SK-N-SH (cell line): ENCODE results near the gene SNRPD2. TPM values are rescaled to one million over a fixed set of nuclear protein-coding genes. Genes with fewer than 3 reads are reported as not detected.

Source experiments
- CTCF ChIA-PET: fragments of 300-600, 350-600 bp; formaldehyde crosslinking; extraction: SDS; loops from one replicate; lab custom pipeline; 2021; lab: Yijun Ruan, JAX
- POLR2A ChIA-PET: fragments of 350-600 bp; sonication (Branson Sonifier 250); formaldehyde crosslinking; extraction: SDS; loops from one replicate; lab custom pipeline; 2020; ENCODE audit warnings: antibody characterized with exemption, inconsistent platforms; lab: Yijun Ruan, JAX
- DNase-seq: peaks from one replicate; pipeline ENCODE4 v3.0.0; 2012
- H2AFZ ChIP-seq: fragments of 200-600 bp; sonication (generic); 2 replicates; pipeline ENCODE4 v1.8.1; 2016; ENCODE audit warnings: antibody characterized with exemption, mild to moderate bottlenecking, low read depth
- H3F3A ChIP-seq: fragments of 200-600 bp; sonication (generic); replicated peaks from 2 replicates; pipeline ENCODE3; 2016; ENCODE audit warnings: antibody characterized with exemption, mild to moderate bottlenecking; ENCODE audit not compliant: insufficient read depth
- H3K27ac ChIP-seq, 2 experiments: fragments of 200-500 bp in 1 of 2; fragments of 200-600 bp in 1 of 2; sonication (Bioruptor generic) in 1 of 2; sonication (generic), shearing (Covaris generic) in 1 of 2; 2 replicates each; pipeline versions ENCODE4 v1.5.1 to v1.6.1; 2014 to 2016; ENCODE audit warnings: low read depth in 2 of 2, inconsistent platforms in 1 of 2, low read length in 1 of 2, mild to moderate bottlenecking in 1 of 2, mixed read lengths in 1 of 2
- H3K27me3 ChIP-seq: fragments of 200-600 bp; sonication (generic), shearing (Covaris generic); 2 replicates; pipeline ENCODE4 v1.6.1; 2016; ENCODE audit warnings: mixed run types; ENCODE audit not compliant: insufficient read depth
- H3K36me3 ChIP-seq, 2 experiments: fragments of 200-500 bp in 1 of 2; fragments of 200-600 bp in 1 of 2; sonication (Bioruptor generic) in 1 of 2; sonication (generic) in 1 of 2; replicated peaks in 1 of 2; 2 replicates each; pipeline versions ENCODE3 to v1.5.1; 2014 to 2016; ENCODE audit warnings: low read length in 1 of 2, mild to moderate bottlenecking in 1 of 2; ENCODE audit not compliant: insufficient read depth in 2 of 2, control insufficient read depth in 1 of 2
- H3K4me1 ChIP-seq, 2 experiments: fragments of 200-500 bp in 1 of 2; fragments of 200-600 bp in 1 of 2; sonication (Bioruptor generic) in 1 of 2; sonication (generic), shearing (Covaris generic) in 1 of 2; 2 replicates each; pipeline versions ENCODE4 v1.5.1 to v1.6.1; 2014 to 2016; ENCODE audit warnings: low read depth in 1 of 2, low read length in 1 of 2, mixed run types in 1 of 2; ENCODE audit not compliant: insufficient read depth in 2 of 2, control insufficient read depth in 1 of 2
- H3K4me2 ChIP-seq: fragments of 200-600 bp; sonication (generic), shearing (Covaris generic); 2 replicates; pipeline ENCODE4 v1.6.1; 2017; ENCODE audit warnings: mixed run types
- H3K4me3 ChIP-seq, 2 experiments: fragments of 200-500 bp in 1 of 2; fragments of 200-600 bp in 1 of 2; sonication (Bioruptor generic) in 1 of 2; sonication (generic), shearing (Covaris generic) in 1 of 2; 2 replicates each; pipeline versions ENCODE4 v1.5.1 to v1.8.1; 2014 to 2016; ENCODE audit warnings: low read depth in 2 of 2, inconsistent platforms in 1 of 2, low read length in 1 of 2, mild to moderate bottlenecking in 1 of 2, mixed read lengths in 1 of 2, moderate library complexity in 1 of 2
- H3K79me2 ChIP-seq: fragments of 200-600 bp; sonication (generic); 2 replicates; pipeline ENCODE4 v1.8.1; 2017; ENCODE audit warnings: mild to moderate bottlenecking; ENCODE audit not compliant: insufficient read depth
- H3K9ac ChIP-seq: fragments of 200-600 bp; sonication (generic); 2 replicates; pipeline ENCODE4 v1.6.1; 2017; ENCODE audit warnings: mixed run types
- H3K9me2 ChIP-seq: fragments of 200-600 bp; sonication (generic); 2 replicates; pipeline ENCODE4 v1.6.1; 2017; ENCODE audit warnings: mixed run types
- H3K9me3 ChIP-seq: fragments of 200-600 bp; sonication (generic); 2 replicates; pipeline ENCODE4 v1.6.1; 2017; ENCODE audit warnings: mixed run types, mild to moderate bottlenecking, moderate library complexity
- H4K20me1 ChIP-seq: fragments of 200-600 bp; sonication (generic); 2 replicates; pipeline ENCODE4 v1.6.1; 2017; ENCODE audit warnings: mild to moderate bottlenecking, mixed run types; ENCODE audit not compliant: insufficient read depth
- CHD2 ChIP-seq: fragments of 150-350 bp; IDR thresholded peaks from 2 replicates; pipeline ENCODE4 v1.6.1; 2018; ENCODE audit warnings: low read length; ENCODE audit not compliant: partially characterized antibody
- CTCF ChIP-seq: fragments of 200-600 bp; sonication (generic); IDR thresholded peaks from 2 replicates; pipeline ENCODE4 v1.6.1; 2017; ENCODE audit warnings: antibody characterized with exemption, mild to moderate bottlenecking, moderate library complexity
- ELF1 ChIP-seq: IDR thresholded peaks from 2 replicates; pipeline ENCODE4 v1.4.0; 2012
- EP300 ChIP-seq, 2 experiments: IDR thresholded peaks; 2 replicates each; pipeline versions ENCODE4 v1.4.0 to v1.6.1; 2012; ENCODE audit warnings: borderline replicate concordance in 1 of 2, low read depth in 1 of 2, low read length in 1 of 2
- EZH2phosphoT487 ChIP-seq: fragments of 200-600 bp; sonication (generic); IDR thresholded peaks from 2 replicates; pipeline ENCODE4 v1.6.1; 2017; ENCODE audit warnings: low read depth, mixed run types, mild to moderate bottlenecking, antibody characterized with exemption, moderate library complexity, borderline replicate concordance
- FOXJ3 ChIP-seq: sonication (generic); formaldehyde crosslinking; IDR thresholded peaks from 2 replicates; pipeline ENCODE4 v1.5.1; 2020; ENCODE audit warnings: mild to moderate bottlenecking, missing genetic modification reagents
- FOXM1 ChIP-seq: IDR thresholded peaks from 2 replicates; pipeline ENCODE4 v1.4.0; 2012; ENCODE audit warnings: low read depth, mild to moderate bottlenecking
- GABPA ChIP-seq: IDR thresholded peaks from 2 replicates; pipeline ENCODE4 v1.4.0; 2012; ENCODE audit warnings: low read depth, mild to moderate bottlenecking
- IRF3 ChIP-seq: fragments of 150-350 bp; IDR thresholded peaks from 2 replicates; pipeline ENCODE4 v1.6.1; 2016; ENCODE audit warnings: mild to moderate bottlenecking, low read depth, low read length
- JUND ChIP-seq: IDR thresholded peaks from 2 replicates; pipeline ENCODE4 v1.4.0; 2012
- NFIC ChIP-seq: IDR thresholded peaks from 2 replicates; pipeline ENCODE4 v1.4.0; 2012; ENCODE audit warnings: borderline replicate concordance
- RAD21 ChIP-seq: IDR thresholded peaks from 2 replicates; pipeline ENCODE4 v1.6.1; 2012; ENCODE audit warnings: mild to moderate bottlenecking, low read length
- REST ChIP-seq: IDR thresholded peaks from 2 replicates; pipeline ENCODE4 v1.6.1; 2012; ENCODE audit warnings: mild to moderate bottlenecking, low read depth, low read length, moderate library complexity
- RFX5 ChIP-seq: IDR thresholded peaks from 2 replicates; pipeline ENCODE4 v1.6.1; 2012; ENCODE audit warnings: mild to moderate bottlenecking, improper control_type of control experiment, low read length
- SIN3A ChIP-seq: IDR thresholded peaks from 2 replicates; pipeline ENCODE4 v1.6.1; 2012; ENCODE audit warnings: low read depth, mild to moderate bottlenecking, low read length, moderate library complexity, borderline replicate concordance
- SMC3 ChIP-seq: IDR thresholded peaks from 2 replicates; pipeline ENCODE4 v1.6.1; 2012; ENCODE audit warnings: low read depth, low read length, improper control_type of control experiment
- TCF12 ChIP-seq: IDR thresholded peaks from 2 replicates; pipeline ENCODE4 v1.4.0; 2012
- USF1 ChIP-seq: IDR thresholded peaks from 2 replicates; pipeline ENCODE4 v1.4.0; 2012; ENCODE audit warnings: low read depth, borderline replicate concordance
- YY1 ChIP-seq: IDR thresholded peaks from 2 replicates; pipeline ENCODE4 v1.4.0; 2012; ENCODE audit warnings: low read depth, mild to moderate bottlenecking
- WGBS: methylation state at CpG from one replicate; pipeline ENCODE4 v1.1.6; 2017; ENCODE audit warnings: low lambda C conversion rate; 5-methylcytosine and 5-hydroxymethylcytosine counted together
- polyA plus RNA-seq, 3 experiments: library from polyadenylated mRNA; depleted of rRNA; stranded (reverse); fragments of >200 nt; gene quantifications; 2 replicates each; pipeline ENCODE4 v1.2.3, GENCODE V29; 2012

Gene SNRPD2
- polyA plus RNA-seq, 1 of the 3 experiments (the other 2 are of a cell fraction): 1,248 TPM

- POLR2A ChIA-PET: interaction anchor here (3.8 kb wide), 1 partner anchor 15 kb away, joined by 16 read pairs; the partner anchor contains the start of genes QPCTL and SNRPD2
- no peaks in the 10 kb centered on the region for H3K27me3 ChIP-seq
- CTCF ChIA-PET: interaction anchor here (0.6 to 9.0 kb wide), 12 partner anchors 8 to 237 kb away, joined by 3 to 106 read pairs (median 6); partner anchors contain the start of genes FBXO46, QPCTL and SNRPD2
- H3K79me2 ChIP-seq: no peaks in the 10 kb centered on the region
- DNase-seq: no peak
- TF ChIP-seq RAD21: no peak
- no peak for TF ChIP-seq GABPA
- no peak for TF ChIP-seq EP300 (IDR thresholded peaks at IDR 0.05; ENCODE audit: borderline replicate concordance in 1 of 2, low read depth in 1 of 2, low read length in 1 of 2)
- TF ChIP-seq JUND: no peak
- no peak for TF ChIP-seq FOXJ3 (CRISPR knock-in tag)
- no peak for TF ChIP-seq SIN3A
- no peak for TF ChIP-seq NFIC
- no peak for TF ChIP-seq IRF3
- no peak for TF ChIP-seq USF1
- no peak for TF ChIP-seq CHD2
- TF ChIP-seq TCF12: no peak
- no peak for TF ChIP-seq YY1
- TF ChIP-seq CTCF: no peak
- no peak for TF ChIP-seq SMC3
- TF ChIP-seq REST: no peak
- TF ChIP-seq RFX5: no peak
- TF ChIP-seq EZH2phosphoT487: no peak
- TF ChIP-seq FOXM1: no peak
- no peak for TF ChIP-seq ELF1
- H3K4me1 ChIP-seq: peaks cover 0 to 11% of the 10 kb centered on the region in 2 experiments; a peak in 1 of 4 replicates
- no peaks in the 10 kb centered on the region for H3K36me3 ChIP-seq
- no peaks in the 10 kb centered on the region for H4K20me1 ChIP-seq
- 33% methylated on average over 3 of the region's 28 CpGs for WGBS
- H3K9me2 ChIP-seq: no peaks in the 10 kb centered on the region
- H3K4me3 ChIP-seq: peak overlapping the region in 1 of 2 experiments; percentile 19; a peak in 1 of 4 replicates
- no peak overlapping the region for H3K9ac ChIP-seq
- peaks cover 10% of the 10 kb centered on the region for H3F3A ChIP-seq
- H2AFZ ChIP-seq: no peak overlapping the region
- no peak overlapping the region for H3K27ac ChIP-seq
- H3K4me2 ChIP-seq: peak overlapping the region; percentile 24; the same call in 1 of the 2 replicates
- H3K9me3 ChIP-seq: no peaks in the 10 kb centered on the region
Measured at GRCh38 chr19:45676851-45677263, 14.9 kb downstream of the SNRPD2 start.
